NK-92 (cell line): ENCODE data around the gene RRM1.

Experiments used
- DNase-seq: peaks from one replicate; lab custom pipeline; 2025; ENCODE audit not compliant: unreplicated experiment; lab: John Stamatoyannopoulos, UW

The RRM1 gene

DNA sequence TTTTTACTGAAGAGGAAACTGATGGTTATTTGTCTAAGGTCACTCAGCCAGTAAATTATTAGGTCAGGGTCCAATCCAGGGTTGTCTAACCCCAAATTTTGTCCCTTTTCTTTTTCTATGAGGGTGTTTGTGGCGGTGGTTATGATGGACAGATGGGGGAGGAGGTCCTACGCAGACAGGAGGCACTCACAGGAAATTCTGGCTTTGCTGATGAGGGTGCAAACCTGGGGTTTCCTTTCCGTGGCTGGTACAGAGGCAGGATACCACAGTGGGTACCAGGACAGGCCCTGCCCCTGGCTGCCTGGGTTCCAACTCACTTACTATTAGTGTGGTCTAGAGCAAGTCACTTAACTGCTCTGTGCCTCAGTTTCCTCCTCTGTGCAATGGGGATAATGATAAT lies 91.0 kb downstream of the RRM1 start:
- DNase-seq = no peak

DNA sequence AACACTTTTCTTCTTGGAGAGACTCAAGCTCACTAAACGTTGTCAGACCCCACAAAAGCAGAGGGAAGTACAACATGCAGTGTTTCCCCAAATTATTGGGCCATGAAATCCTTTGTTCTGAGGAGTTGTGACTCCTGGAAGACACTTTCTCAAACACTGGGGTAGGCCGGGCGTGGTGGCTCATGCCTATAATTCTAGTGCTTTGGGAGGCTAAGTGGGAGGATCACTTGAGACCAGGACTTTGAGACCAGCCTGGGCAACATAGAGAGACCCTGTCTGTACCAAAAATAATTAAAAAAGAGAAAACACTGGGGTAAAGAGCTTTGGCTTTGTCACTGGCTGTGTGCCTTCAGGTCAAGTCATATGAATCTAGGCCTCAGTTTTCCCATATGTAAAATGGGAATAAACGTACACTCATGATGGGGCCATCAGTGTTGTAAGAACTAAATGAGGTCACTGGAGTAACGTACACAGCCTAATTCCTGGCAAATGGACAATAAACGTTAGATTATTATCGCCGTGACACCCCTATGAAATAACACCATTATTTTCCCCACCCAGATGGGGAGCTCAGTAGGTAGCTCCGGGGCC lies 92.0 kb downstream of the RRM1 start:
- no peak for DNase-seq

DNA sequence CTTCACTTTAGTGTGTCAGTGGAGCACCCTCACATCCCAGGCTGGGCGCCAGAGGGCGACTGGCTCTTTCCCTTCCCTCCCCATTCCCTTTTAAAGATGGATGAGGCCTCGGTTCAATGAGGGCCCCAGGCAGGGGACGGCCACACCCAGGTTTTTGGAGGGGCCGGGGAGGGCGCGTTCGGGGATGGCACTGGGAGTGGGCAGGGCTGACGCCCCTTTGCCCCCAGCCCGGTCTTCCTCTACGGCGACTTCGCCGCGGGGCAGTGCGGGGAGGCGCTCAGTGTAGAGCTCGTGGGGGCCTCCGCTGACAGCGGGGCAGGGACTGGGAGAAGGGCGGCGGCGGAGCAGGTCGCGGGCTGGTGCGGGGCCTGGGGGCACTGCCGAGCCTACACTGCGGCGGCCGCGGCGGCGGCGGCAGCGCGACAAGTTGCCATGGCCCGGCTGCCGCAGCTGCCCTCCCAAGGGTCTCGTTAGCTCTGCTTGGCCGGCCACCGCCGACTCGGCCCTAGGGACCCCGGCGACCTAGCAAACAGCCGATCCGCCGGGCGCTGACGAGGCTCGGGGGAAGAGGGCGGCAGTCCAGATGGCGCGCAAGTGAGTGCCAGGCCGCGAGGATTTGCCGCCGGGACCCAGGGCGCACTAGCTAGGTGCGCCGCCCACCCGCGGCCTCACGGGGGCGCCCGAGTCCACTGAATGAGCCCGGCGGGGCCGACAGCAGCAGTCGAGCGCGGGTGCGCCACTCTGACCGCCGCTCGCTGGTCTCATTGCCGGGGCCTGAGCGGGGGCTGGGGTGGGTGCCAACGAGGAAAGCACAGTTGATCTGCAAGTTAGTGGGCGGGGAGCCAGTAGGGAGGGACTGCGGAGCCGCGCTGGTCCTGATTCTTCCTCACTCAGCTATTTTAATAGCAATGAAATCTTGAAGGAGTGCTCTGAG lies 92.7 kb downstream of the RRM1 start:
- no peak for DNase-seq
